Esophagus muscularis mucosa (tissue), 4 donors: ENCODE results near the gene TOMM5. TPM values are rescaled to one million over a fixed set of nuclear protein-coding genes. Genes with fewer than 3 reads are reported as not detected.

Source experiments
- DNase-seq: peaks from one replicate; pipeline ENCODE4 v3.0.0-alpha.2; 2017; ENCODE audit errors: extremely low spot score
- H3K27ac ChIP-seq, 4 donors: fragments of 200-600 bp; sonication (generic); replicated peaks in 1 of 4; 1 replicate in 3 of 4; 2 replicates in 1 of 4; pipeline ENCODE4 v1.5.1; 2016 to 2019; ENCODE audit warnings: mild to moderate bottlenecking in 1 of 4
- H3K27me3 ChIP-seq, 4 donors: fragments of 200-600 bp; sonication (generic); one replicate each; pipeline versions ENCODE4 v1.5.1 to v1.6.0; 2016 to 2019
- H3K36me3 ChIP-seq, 4 donors: fragments of 200-600 bp; sonication (generic); one replicate each; pipeline ENCODE4 v1.5.1; 2016 to 2019
- H3K4me1 ChIP-seq, 4 donors: fragments of 200-600 bp; sonication (generic); one replicate each; pipeline ENCODE4 v1.5.1; 2016 to 2019
- H3K4me3 ChIP-seq, 4 donors: fragments of 200-600 bp; sonication (generic); 1 replicate in 2 of 4; 2 replicates in 2 of 4; pipeline ENCODE4 v1.5.1; 2016 to 2019; ENCODE audit warnings: mild to moderate bottlenecking in 4 of 4, moderate library complexity in 1 of 4
- H3K9me3 ChIP-seq, 4 donors: fragments of 200-600 bp; sonication (generic); 1 replicate in 3 of 4; 2 replicates in 1 of 4; pipeline ENCODE4 v1.5.1; 2016 to 2019
- CTCF ChIP-seq, 3 experiments: fragments of 200-600 bp in 2 of 3; fragments of 450-650 bp in 1 of 3; sonication (generic) in 2 of 3; IDR thresholded peaks; one replicate each; pipeline ENCODE4 v1.5.1; 2017 to 2019; ENCODE audit warnings: antibody characterized with exemption in 3 of 3, mild to moderate bottlenecking in 2 of 3, moderate library complexity in 1 of 3
- EP300 ChIP-seq: sonication (generic); formaldehyde crosslinking; IDR thresholded peaks from one replicate; pipeline ENCODE4 v1.6.1; 2017; ENCODE audit warnings: antibody characterized with exemption
- POLR2A ChIP-seq: fragments of 450-650 bp; IDR thresholded peaks from one replicate; pipeline ENCODE4 v1.6.1; 2017; ENCODE audit warnings: antibody characterized with exemption, moderate library complexity, mild to moderate bottlenecking, low read depth
- POLR2AphosphoS5 ChIP-seq, 2 donors: sonication (generic); formaldehyde crosslinking; IDR thresholded peaks; one replicate each; pipeline ENCODE4 v1.6.1; 2017; ENCODE audit warnings: antibody characterized with exemption in 2 of 2
- WGBS: methylation state at CpG from one replicate; pipeline ENCODE4 v1.1.5; 2018; 5-methylcytosine and 5-hydroxymethylcytosine counted together
- intact Hi-C: fragments of 100-400 bp; cut with DNase I; formaldehyde crosslinking; loops from one replicate; pipeline ENCODE4 v1.15.1; 2023
- total RNA-seq, 4 donors: library from RNA; depleted of rRNA; stranded (reverse); fragments of >200 nt; gene quantifications; one replicate each; pipeline versions ENCODE4 v1.1.0 to v1.2.1, GENCODE V29; 2016

Gene TOMM5
- total RNA-seq, 4 donors from 2014 or later = 55.7 to 84.3 (median 62.5) TPM

GRCh38 chr9:37619806-37620205, 27.4 kb upstream of the TOMM5 start:
- H3K36me3 ChIP-seq = no peaks in the 10 kb centered on the region

GRCh38 chr9:37618817-37619216, 26.4 kb upstream of the TOMM5 start:
- Histone ChIP-seq H3K4me3 (no peak overlapping the region), H3K27ac (no peak overlapping the region), H3K36me3 (no peaks in the 10 kb centered on the region), H3K4me1 (no peaks in the 10 kb centered on the region), H3K9me3 (no peaks in the 10 kb centered on the region), H3K27me3 (peaks cover 0 to 3% (median 0%) of the 10 kb centered on the region in 4 donors)
- intact Hi-C loops = no loop called here
- DNase-seq = no peak
- TF ChIP-seq EP300 (no peak), CTCF (IDR thresholded peaks at IDR 0.05) (no peak), POLR2AphosphoS5 (IDR thresholded peaks at IDR 0.05) (no peak), POLR2A (no peak)
- 92% methylated on average over 4 of the region's 4 CpGs for WGBS

More at GRCh38 chr9:37619806-37620205, 27.4 kb upstream of the TOMM5 start:
- no peak for DNase-seq
- no peaks in the 10 kb centered on the region for H3K4me1 ChIP-seq
- no peak overlapping the region for H3K4me3 ChIP-seq
- intact Hi-C loops = loop anchor here (5.0 kb wide), 1 partner anchor 117 kb away; no protein-coding TSS in a partner anchor
- H3K27me3 ChIP-seq = peaks cover 0 to 3% (median 0%) of the 10 kb centered on the region in 4 donors
- no peak for TF ChIP-seq POLR2AphosphoS5 (IDR thresholded peaks at IDR 0.05)
- TF ChIP-seq POLR2A = no peak
- no peak for TF ChIP-seq EP300
- no peak for TF ChIP-seq CTCF (IDR thresholded peaks at IDR 0.05)
- no peaks in the 10 kb centered on the region for H3K9me3 ChIP-seq
- no peak overlapping the region for H3K27ac ChIP-seq
- 83% methylated on average over 3 of the region's 3 CpGs for WGBS

GRCh38 chr9:37617832-37618231, 25.4 kb upstream of the TOMM5 start:
- intact Hi-C loops = no loop called here

GRCh38 chr9:37617161-37617560, 24.8 kb upstream of the TOMM5 start:
- intact Hi-C loops = no loop called here
- 93% methylated on average over 2 of the region's 2 CpGs for WGBS
- no peak for DNase-seq
- Histone ChIP-seq H3K27ac (no peak overlapping the region), H3K4me1 (no peaks in the 10 kb centered on the region), H3K4me3 (no peak overlapping the region), H3K9me3 (no peaks in the 10 kb centered on the region), H3K36me3 (no peaks in the 10 kb centered on the region), H3K27me3 (peaks cover 0 to 3% (median 0%) of the 10 kb centered on the region in 4 donors)
- TF ChIP-seq POLR2A (no peak), EP300 (no peak), CTCF (IDR thresholded peaks at IDR 0.05) (no peak), POLR2AphosphoS5 (IDR thresholded peaks at IDR 0.05) (no peak)

More at GRCh38 chr9:37617832-37618231, 25.4 kb upstream of the TOMM5 start:
- no peak overlapping the region for H3K27ac ChIP-seq
- peaks cover 0 to 3% (median 0%) of the 10 kb centered on the region in 4 donors for H3K27me3 ChIP-seq
- 48% methylated on average over 4 of the region's 4 CpGs for WGBS
- TF ChIP-seq POLR2A (no peak), CTCF (IDR thresholded peaks at IDR 0.05) (no peak), POLR2AphosphoS5 (IDR thresholded peaks at IDR 0.05) (no peak)
- no peaks in the 10 kb centered on the region for H3K36me3 ChIP-seq
- no peak overlapping the region for H3K4me3 ChIP-seq
- no peaks in the 10 kb centered on the region for H3K9me3 ChIP-seq
- no peak for DNase-seq
- H3K4me1 ChIP-seq = no peaks in the 10 kb centered on the region

GRCh38 chr9:37611961-37612360, 19.6 kb upstream of the TOMM5 start:
- no peaks in the 10 kb centered on the region for H3K4me1 ChIP-seq
- H3K4me3 ChIP-seq = no peak overlapping the region
- 80% methylated on average over 1 of the region's 1 CpG for whole genome bisulfite sequencing
- DNase-seq = no peak
- H3K27ac ChIP-seq = no peak overlapping the region
- H3K27me3 ChIP-seq = peaks cover 0 to 3% (median 0%) of the 10 kb centered on the region in 4 donors
- no peaks in the 10 kb centered on the region for H3K36me3 ChIP-seq
- no peaks in the 10 kb centered on the region for H3K9me3 ChIP-seq
- TF ChIP-seq POLR2AphosphoS5 (IDR thresholded peaks at IDR 0.05) = no peak
- no peak for TF ChIP-seq EP300
- TF ChIP-seq POLR2A = no peak
- no peak for TF ChIP-seq CTCF (IDR thresholded peaks at IDR 0.05)
- intact Hi-C loops = no loop called here
